ENCODE results near the gene MRAP2. TPM values are rescaled to one million over a fixed set of nuclear protein-coding genes. Genes with fewer than 3 reads are reported as not detected.

MRAP2 gene
- total RNA-seq, 1 donor from 2014 or later, result 4.2 TPM

GRCh38 chr6:84061174-84061573 lies 27.6 kb downstream of the MRAP2 start:
- no peak for DNase-seq (ENCODE audit: extremely low spot score in 2 of 2)
- H3K9me3 ChIP-seq, result no peaks in the 10 kb centered on the region
- H3K36me3 ChIP-seq, result no peaks in the 10 kb centered on the region
- TF ChIP-seq POLR2AphosphoS5 (IDR thresholded peaks at IDR 0.05; ENCODE audit: insufficient read depth in 1 of 2, low read depth in 1 of 2), result no peak
- no peak for TF ChIP-seq POLR2A (IDR thresholded peaks at IDR 0.05)
- TF ChIP-seq CTCF (IDR thresholded peaks at IDR 0.05), result no peak
- no peak overlapping the region for H3K27ac ChIP-seq
- intact Hi-C loops (cut with DNase I), result no loop called here
- H3K4me1 ChIP-seq, result no peaks in the 10 kb centered on the region
- no peak overlapping the region for H3K4me3 ChIP-seq
- no peaks in the 10 kb centered on the region for H3K27me3 ChIP-seq

- Histone ChIP-seq H3K4me3 (no peak overlapping the region), H3K27me3 (no peaks in the 10 kb centered on the region), H3K9me3 (no peaks in the 10 kb centered on the region), H3K36me3 (no peaks in the 10 kb centered on the region), H3K4me1 (no peaks in the 10 kb centered on the region), H3K27ac (no peak overlapping the region)
- DNase-seq (ENCODE audit: extremely low spot score in 2 of 2), result no peak
- intact Hi-C loops (cut with DNase I), result no loop called here
- TF ChIP-seq CTCF (IDR thresholded peaks at IDR 0.05) (no peak), POLR2AphosphoS5 (IDR thresholded peaks at IDR 0.05; ENCODE audit: insufficient read depth in 1 of 2, low read depth in 1 of 2) (no peak), POLR2A (IDR thresholded peaks at IDR 0.05) (no peak)
These were observed 28.2 kb downstream of the MRAP2 start for GRCh38 chr6:84061613-84062398.

GRCh38 chr6:84062519-84063154 lies 29.1 kb downstream of the MRAP2 start:
- H3K27me3 ChIP-seq, result no peaks in the 10 kb centered on the region
- no peaks in the 10 kb centered on the region for H3K4me1 ChIP-seq
- H3K36me3 ChIP-seq, result no peaks in the 10 kb centered on the region
- TF ChIP-seq POLR2AphosphoS5 (IDR thresholded peaks at IDR 0.05; ENCODE audit: insufficient read depth in 1 of 2, low read depth in 1 of 2), result no peak
- TF ChIP-seq POLR2A (IDR thresholded peaks at IDR 0.05), result no peak
- no peak for TF ChIP-seq CTCF (IDR thresholded peaks at IDR 0.05)
- DNase-seq (ENCODE audit: extremely low spot score in 2 of 2), result no peak
- H3K9me3 ChIP-seq, result no peaks in the 10 kb centered on the region
- intact Hi-C loops (cut with DNase I), result no loop called here
- no peak overlapping the region for H3K27ac ChIP-seq
- no peak overlapping the region for H3K4me3 ChIP-seq

- Histone ChIP-seq H3K27me3 (no peaks in the 10 kb centered on the region), H3K9me3 (no peaks in the 10 kb centered on the region), H3K27ac (no peak overlapping the region), H3K4me1 (no peaks in the 10 kb centered on the region), H3K36me3 (no peaks in the 10 kb centered on the region), H3K4me3 (no peak overlapping the region)
- intact Hi-C loops (cut with DNase I), result no loop called here
- DNase-seq (ENCODE audit: extremely low spot score in 2 of 2), result no peak
- TF ChIP-seq CTCF (IDR thresholded peaks at IDR 0.05) (no peak), POLR2AphosphoS5 (IDR thresholded peaks at IDR 0.05; ENCODE audit: insufficient read depth in 1 of 2, low read depth in 1 of 2) (peak in 1 of 2 donors; percentile 59), POLR2A (IDR thresholded peaks at IDR 0.05) (no peak)
These were observed 32.2 kb downstream of the MRAP2 start for GRCh38 chr6:84065693-84066290.
